OCI-LY1 (cell line): ENCODE results near the gene GPR173.

Experiments used
- CTCF ChIP-seq: fragments of 200-600 bp; sonication (generic), shearing (Covaris generic); IDR thresholded peaks from 2 replicates; pipeline ENCODE4 v1.5.1; 2017; ENCODE audit warnings: mild to moderate bottlenecking, antibody characterized with exemption, low read length, moderate library complexity, mixed read lengths
- EZH2 ChIP-seq: fragments of 200-600 bp; sonication (generic), shearing (Covaris generic); IDR thresholded peaks from 2 replicates; pipeline ENCODE4 v1.8.0; 2017; ENCODE audit warnings: borderline replicate concordance, mixed run types, mild to moderate bottlenecking, antibody characterized with exemption, low read length, moderate library complexity, mixed read lengths

GRCh38 chrX:53094582-53094905 lies 46.0 kb downstream of the GPR173 start:
- TF ChIP-seq EZH2 (no peak), CTCF (no peak)
